HG02588 (cell line): ENCODE results near the gene MX2.
"Not testable (repeated sequence)": the region's sequence is repeated elsewhere in the genome, so short reads cannot be mapped to it uniquely, and the experiment has no call there.

Experiments used
- ATAC-seq: cut with Tn5 transposase; IDR thresholded peaks from one replicate; pipeline ENCODE4 v1.9.1; 2021; ENCODE audit warnings: mild to moderate bottlenecking, moderate library complexity; ENCODE audit not compliant: unreplicated experiment

The MX2 gene, protein sequence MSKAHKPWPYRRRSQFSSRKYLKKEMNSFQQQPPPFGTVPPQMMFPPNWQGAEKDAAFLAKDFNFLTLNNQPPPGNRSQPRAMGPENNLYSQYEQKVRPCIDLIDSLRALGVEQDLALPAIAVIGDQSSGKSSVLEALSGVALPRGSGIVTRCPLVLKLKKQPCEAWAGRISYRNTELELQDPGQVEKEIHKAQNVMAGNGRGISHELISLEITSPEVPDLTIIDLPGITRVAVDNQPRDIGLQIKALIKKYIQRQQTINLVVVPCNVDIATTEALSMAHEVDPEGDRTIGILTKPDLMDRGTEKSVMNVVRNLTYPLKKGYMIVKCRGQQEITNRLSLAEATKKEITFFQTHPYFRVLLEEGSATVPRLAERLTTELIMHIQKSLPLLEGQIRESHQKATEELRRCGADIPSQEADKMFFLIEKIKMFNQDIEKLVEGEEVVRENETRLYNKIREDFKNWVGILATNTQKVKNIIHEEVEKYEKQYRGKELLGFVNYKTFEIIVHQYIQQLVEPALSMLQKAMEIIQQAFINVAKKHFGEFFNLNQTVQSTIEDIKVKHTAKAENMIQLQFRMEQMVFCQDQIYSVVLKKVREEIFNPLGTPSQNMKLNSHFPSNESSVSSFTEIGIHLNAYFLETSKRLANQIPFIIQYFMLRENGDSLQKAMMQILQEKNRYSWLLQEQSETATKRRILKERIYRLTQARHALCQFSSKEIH

DNA sequence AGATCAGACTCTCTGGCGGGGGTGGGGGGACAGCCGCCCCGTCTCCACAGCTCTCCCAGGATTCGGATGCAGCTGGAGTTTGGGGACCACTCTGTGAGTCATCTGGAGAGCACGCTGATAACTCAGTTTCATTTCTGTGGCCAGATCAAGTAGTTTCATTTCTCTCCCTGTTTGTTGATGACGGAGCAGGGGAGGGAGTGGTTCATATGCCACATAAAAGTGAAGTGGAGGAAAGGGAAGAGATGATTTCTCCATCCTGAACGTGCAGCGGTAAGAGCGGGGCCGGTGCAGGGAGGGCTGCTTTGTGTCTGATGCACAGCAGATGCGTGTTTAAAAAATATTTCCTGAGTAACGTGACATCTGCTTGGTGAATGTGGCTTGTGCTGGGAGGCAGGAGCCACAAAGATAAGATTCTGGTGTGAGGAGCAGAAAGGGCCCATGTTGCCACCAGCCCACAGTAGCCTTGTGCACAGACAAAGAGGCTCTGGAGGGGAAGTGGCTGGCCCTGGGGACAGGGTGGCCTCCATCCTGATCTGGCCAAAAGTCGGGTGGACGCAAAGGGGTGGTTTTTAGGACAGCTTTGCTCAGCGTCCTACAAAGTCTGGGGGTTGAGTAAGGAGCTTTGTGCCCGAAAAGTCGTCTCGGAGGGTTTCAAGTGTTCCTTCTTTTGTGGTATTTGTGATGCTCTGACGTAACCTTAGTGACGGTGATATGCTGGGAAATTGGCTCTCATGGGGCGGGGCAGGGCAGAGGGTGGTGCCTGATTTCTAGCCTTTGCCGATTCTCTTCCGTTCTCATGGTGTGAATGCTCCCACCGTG lies at the start of gene MX2:
Gene MX2 (plus strand): TSS at position 242 of the 819 bp plus-strand sequence. CDS start 14,880 bp downstream, outside the sequence.
- peak; percentile 56 for ATAC-seq

DNA sequence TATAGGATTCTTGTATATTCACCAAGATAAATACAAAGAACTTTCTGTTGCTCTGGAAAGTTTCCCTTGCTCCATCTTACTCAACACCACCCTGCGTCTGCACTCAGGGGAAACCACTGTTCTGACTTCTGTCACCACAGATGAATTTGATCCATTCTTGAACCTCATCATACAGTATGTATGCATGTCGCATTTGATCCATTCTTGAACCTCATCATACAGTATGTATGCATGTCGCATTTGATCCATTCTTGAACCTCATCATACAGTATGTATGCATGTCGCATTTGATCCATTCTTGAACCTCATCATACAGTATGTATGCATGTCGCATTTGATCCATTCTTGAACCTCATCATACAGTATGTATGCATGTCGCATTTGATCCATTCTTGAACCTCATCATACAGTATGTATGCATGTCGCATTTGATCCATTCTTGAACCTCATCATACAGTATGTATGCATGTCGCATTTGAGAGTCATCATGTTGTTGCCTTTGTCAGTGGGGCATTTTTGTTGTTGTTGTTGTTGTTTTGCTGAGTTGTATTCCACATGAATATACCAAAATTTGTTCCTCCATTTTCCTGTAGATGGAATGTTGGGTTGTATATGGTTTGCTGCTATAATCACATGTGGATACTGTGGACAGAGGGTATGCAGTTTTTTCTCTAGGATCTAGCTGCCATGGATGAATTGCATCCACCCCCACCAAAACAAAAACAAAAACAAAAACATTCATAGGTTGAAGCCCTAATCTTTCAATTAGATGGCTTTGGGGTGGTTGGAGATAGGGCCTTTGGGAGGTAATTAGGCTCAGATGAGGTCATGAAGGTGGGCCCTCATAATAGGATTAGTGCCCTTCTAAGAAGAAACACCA lies 48.3 kb upstream of the MX2 start:
- not testable (repeated sequence) for ATAC-seq

DNA sequence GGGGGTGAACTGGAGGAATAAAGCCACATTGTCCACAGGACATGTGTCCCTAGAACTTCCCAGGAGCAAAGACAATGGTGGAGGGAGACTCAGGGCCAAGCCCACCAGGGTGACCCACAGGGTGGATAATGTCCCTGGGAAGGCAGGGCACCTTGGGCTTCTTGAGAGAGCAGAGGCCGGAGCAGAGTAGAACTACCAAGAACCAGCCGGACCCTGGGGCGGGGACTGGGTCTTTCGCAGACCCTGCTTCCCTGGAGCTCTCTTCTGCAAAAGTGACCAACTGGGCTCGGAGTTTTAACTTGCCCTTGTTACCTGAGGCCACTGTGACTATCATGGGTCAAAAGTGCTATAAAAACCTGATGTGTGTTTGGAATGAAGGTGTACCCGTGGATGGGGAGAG lies 46.1 kb upstream of the MX2 start:
- no peak for ATAC-seq

DNA sequence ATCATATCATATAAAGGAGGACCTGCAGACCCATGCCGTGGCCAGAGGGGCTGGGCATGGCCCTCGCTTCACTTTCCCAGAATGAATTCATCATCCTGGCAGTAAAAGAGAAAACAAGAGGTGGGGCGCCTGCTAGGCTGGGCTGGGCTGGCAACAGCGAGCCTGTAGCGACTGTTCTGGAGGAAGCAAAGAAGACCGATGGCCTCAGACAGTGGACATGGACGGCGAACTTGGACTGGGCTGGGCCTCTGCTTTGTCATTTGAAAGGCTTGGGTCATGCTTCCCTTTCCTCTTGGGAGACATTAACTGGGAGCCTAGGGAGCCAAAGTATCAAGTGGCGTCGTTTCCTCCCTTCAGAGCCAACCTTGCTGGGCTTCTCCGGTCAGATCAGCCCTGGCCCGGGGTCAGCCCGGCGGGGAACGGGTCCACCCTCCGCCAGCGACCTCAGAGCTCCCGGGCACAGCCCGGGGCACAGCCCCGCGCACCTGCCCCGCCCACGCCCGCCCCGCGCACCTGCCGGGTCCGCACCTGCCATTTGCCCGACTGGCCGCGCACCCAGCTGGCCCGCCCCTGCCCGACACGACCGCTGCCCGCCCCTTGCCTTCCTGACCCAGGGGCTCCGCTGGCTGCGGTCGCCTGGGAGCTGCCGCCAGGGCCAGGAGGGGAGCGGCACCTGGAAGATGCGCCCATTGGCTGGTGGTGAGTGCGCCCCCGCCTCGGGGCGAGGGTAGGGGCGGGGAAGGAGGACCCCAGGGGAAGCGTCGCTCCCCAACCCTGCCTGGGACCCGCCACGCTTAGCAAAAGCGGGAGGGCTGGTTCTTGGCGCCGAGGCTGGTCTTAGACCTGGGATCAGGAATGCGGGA lies 45.4 kb upstream of the MX2 start, which contains the start of gene FAM3B:
Gene FAM3B (plus strand): TSS at position 602 of the 863 bp plus-strand sequence. CDS start 79 bp downstream, at position 681.
- no peak for ATAC-seq

DNA sequence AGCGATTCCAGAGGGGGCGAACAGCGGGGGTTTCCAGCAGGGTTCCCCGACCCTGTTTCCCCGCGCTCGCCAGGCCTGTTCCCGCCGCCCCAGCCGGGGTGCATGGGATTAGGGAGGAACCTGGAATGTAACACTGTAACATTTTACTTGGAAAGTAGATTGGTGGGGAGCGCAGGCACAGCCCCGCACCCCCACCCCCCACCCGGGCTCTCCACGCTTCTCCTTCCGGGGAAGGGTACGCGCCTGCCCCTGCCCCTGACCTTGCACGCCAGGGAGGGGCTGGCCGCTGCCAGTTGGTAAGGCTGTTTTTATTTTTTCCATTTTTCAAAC lies 44.8 kb upstream of the MX2 start:
- ATAC-seq, result no peak

DNA sequence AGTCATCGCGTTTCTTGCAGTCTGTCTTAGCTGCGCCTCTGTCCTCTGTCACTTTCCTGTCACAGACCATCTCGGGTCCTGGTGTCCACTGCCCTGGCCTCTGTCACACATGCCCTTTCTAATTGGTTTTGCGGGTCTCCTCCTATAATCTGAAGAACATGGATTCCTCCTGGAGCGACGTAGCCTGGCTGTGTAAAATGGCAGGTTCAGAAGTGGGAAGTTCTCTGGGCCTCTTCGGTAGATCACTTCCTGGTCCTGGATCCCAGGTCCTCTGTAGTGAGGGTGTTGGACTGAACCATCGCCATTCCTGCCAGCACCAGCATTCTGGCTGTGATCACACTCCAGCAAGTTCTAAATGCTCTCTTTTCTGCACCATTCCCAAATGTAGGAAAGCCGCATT lies 44.4 kb upstream of the MX2 start:
- no peak for ATAC-seq

DNA sequence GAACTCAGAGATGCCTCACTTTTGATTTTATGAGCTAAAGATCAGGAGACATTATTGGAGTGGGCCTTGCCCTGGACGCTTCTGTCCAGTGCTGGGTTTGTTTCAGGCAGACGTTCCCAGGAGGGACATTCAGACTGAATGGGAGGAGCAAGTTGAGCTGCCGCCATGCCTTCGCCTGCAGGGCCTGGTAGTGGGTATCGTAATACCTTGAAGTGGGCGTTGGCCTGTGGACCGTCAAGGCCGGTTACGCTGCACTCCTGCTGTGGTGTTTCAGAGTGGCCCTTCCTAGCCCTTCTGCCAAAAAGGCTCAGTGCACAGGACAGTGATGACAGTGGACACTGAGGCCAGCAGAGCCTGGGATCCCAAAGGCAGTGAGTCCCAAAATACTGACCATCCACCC lies 43.6 kb upstream of the MX2 start:
- ATAC-seq, result no peak

DNA sequence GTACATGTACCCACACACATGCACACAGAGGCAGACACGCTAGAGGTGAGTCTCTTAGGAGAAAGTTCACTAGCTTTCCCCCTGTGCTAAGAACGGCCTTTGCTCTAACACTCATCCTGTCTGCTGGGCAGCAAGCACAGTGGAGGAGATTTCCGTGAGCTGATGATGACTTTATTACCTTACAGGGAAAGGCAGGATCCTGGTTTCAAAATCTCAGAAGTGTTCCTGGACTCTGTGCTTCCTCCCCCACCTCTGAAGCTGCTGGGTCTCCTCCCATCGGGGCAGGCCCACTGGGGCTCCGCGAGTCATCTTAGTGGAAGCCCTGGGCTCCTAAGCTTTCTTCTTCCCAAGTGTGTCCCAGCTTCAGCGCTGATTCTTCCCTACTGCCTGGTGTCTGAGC lies 42.6 kb upstream of the MX2 start:
- no peak for ATAC-seq

DNA sequence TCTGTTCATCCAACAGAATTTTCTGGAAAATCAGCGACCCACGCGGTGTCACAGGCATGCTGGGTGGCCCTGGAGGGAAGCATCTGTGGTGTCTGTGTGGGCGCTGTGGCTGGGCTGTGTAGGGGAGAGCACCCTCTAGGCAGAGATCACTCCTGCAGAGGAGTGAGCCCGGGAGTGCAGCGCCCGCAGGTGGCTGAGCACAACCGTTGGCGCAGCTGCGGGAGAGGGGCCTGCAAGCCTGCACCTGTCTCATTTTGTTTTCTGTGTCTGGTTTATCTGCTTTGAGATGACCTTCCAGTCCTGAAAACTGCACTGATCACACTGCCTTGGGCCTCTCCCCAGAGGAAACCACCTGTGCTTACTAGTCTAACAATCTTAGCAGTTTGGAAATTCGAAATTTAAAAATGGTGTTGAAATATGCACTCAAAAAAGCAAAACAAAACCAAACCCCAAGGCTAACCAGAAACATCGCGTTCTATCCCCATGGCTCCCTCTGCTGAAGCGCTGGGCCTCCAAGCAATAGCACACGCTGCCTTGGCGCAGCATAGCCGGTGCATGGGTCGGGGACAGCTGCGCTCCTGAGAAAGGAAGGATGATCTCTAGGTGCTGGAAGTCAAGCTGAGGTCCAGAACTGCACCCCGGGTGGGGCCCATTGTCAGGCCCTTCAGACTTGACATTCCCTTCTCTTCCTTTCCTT lies 40.5 kb upstream of the MX2 start:
- no peak for ATAC-seq

DNA sequence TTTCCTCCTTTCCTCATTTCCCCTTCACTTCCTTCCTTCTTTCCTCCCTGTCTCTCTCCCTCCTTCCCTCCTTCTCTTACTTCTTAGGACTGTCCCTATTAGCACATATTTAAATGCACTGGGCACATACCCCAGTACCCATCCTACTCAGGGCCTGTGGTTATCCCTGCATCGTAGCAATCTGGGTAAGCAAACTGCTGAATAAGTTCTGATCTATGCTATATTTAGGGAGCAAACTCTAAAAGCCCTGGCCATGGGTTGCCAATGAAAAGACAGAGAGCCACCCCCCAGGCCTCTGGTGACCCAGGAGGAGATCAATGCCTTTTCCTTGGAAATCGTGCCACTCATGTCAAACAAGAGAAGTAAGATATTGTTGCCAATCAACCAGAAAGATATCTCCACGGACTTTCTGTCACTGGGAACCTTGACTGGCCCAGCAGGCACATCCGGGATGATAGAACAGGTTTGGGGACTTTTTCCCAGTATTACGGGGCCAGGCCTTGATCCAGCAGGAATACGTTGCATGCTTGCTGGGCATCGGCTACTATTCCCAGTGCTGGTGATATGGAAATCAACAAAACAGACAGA lies 39.8 kb upstream of the MX2 start:
- no peak for ATAC-seq

DNA sequence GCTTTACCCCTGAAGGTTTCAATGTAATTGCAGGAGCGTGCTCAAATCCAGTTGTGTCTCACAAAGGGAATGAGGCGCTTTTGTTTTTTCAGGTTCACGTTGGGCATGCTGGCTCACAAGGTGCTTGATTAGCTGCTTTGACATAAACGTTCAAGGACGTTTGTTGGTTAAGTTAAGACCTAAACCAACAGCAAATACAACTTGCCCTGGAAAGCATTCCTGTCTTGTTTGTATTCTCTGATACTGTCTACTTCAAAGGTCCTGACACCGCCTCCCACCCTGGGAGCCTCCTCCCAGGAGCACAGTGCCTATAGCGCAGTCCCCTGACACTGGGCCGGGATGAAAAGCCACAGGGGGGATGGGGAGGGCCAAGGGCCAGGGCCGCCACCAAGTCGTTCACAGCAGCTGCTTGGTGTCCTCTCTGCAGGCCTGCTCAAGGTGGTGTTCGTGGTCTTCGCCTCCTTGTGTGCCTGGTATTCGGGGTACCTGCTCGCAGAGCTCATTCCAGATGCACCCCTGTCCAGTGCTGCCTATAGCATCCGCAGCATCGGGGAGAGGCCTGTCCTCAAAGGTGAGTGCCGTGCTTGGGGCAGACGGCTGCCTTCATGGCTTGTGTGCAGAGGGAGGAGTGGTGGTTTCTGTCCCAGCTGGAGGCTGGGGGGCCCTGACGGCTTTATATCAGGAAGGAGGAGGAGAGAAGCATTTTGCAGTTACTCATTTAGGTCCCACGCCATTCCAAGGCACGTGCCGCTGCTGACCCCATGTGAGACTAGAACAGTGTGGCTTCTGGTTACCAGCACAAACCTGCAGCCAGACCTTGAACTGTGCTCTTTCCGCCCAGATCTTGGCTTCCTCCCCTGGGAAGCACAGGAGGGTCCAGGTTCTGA lies 39.1 kb upstream of the MX2 start:
- no peak for ATAC-seq

DNA sequence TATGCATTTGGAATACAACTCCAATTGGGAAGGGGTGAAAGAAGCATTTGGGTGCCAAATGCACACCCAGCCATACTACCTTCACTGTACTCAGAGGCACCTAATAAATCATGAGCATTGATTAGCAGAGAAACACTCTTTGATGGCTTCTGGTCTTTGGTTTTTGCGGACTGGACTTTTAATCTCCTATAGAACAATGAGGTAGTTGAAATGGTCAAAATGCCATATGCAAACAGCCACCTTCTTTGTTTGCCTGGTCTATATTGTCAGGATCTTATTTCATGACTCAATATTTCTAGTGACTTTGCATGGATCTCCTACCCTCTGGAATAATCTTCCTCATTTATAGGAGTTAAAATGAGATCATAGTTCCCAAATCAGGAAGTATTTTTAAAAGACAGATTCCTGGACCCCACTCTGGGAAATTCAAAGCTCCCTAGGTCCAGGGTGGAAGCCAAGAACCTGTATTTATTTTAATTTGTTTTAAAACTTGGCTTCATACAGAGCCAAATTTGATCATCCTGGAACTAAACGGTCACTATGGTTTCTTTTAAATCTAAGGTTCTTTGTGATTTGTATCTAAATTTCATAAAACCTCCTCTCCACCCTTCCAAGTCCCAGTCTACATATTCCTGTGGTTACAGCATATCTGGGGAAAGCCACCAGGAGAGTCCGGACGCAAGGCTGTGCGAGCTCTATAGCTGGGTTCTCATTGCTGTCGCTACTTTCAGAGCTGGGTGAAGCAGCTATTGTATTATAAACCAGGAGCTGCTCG lies 36.5 kb upstream of the MX2 start:
- ATAC-seq, result no peak

DNA sequence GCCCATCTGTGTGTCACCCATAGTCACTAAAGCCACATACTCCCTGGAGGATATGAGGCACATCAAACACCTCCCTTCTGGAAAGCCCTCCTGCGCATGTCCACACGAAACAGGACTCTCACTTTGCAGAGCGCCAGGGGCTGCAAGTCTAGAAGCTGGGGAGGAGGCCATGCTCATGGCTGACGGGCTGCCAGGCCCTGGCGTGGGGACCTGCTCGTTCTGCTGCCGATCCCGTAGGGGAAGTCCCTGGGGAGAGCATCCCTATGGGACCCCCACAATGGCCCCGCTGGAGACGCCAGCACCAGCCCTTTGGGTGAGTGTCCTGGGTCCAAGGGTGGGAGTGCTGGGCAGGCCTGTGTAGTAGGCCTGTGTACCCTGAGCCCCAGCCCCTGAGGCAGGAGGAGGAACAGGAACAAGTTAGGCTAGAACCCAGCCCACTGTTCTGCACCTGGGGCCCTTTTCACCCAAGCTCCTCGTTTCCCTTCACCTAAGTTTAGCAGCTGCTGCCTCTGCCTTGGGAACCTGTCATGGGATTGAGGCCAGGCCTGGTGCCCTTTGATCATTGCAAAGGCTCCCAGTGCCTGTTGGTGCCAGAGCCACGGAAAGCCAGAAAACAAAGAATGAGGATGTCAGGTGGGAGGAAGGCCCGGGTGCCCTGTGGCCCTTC lies 35.3 kb upstream of the MX2 start:
- ATAC-seq, result no peak

DNA sequence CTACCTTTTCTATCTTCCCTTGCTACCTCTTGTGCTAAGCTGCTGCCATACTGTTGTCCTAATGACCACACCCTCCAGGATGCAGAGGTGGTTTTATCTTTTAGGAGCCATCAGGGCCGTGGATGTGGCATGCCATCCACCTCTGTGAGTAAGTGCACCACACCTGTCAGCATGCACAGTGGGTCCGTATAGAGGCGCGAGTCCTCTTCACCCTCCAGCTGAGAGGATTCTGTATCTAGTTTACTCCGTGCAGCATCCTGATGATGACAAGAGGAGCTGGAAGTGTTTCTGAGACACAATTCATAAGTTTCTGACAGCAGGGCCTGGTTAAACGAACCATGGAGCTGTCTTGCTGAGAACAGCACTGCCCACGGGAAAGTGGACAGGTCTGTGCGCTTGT lies 34.1 kb upstream of the MX2 start:
- no peak for ATAC-seq

DNA sequence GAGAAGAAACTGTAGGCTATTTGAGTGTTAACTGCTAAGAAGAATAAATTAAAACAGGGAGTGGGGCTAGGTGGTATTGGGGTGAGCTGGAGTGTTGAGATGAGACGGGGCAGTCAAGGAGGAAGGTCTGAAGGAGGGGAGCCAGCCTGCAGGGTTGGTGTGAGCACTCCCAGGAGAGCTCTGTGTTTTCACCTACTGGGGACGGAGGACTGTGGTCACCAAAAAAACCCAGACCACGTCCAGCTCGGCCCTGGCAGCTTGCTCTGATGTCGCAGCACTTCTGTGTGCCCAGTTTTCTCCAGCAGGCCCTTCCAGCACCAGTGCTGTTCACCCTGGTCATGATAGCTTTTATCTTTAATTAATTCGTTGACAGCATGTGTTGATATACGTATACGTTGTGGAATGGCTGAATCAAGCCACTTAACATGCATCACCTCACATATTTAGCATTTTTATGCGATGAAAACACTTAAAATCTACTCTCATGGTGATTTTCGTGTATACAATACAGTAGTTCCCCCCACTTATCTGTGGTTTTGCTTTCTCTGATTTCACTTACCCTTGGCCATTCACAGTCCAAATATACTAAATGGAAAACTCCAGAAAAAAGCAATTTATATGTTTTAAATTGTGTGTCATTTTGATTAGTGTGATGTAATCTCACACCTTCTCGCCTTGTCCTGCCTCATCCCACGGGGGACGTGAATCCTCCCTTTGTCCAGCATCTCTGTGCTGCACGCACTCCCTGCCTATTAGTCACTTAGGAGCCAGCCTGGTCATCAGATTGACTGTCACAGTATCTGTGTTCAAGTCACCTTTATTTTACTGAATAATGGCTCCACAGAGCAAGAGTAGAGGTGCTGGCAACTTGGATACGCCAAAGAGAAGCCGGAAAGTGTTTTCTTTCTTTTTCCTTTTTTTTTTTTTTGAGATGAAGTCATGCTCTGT lies 32.9 kb upstream of the MX2 start:
- ATAC-seq, result no peak
